Effector memory CD4-positive, alpha-beta T cell (primary cell): ENCODE results near the gene TP53.

Source experiments
- DNase-seq, 3 donors: peaks; one replicate each; pipeline ENCODE4 v3.0.0-alpha.2; 2020
- H3K27ac ChIP-seq: 2 replicates; pipeline ENCODE4 v1.7.0; 2013; ENCODE audit warnings: mild to moderate bottlenecking, low read length, moderate library complexity; ENCODE audit not compliant: insufficient read depth, poor library complexity, severe bottlenecking
- H3K27me3 ChIP-seq: replicated peaks from 2 replicates; pipeline ENCODE4 v1.7.0; 2013; ENCODE audit warnings: mild to moderate bottlenecking, low read length; ENCODE audit not compliant: insufficient read depth, control insufficient read depth, poor library complexity, severe bottlenecking
- H3K36me3 ChIP-seq: 2 replicates; pipeline ENCODE4 v1.7.0; 2013; ENCODE audit warnings: mild to moderate bottlenecking, low read length, moderate library complexity; ENCODE audit not compliant: control insufficient read depth, insufficient read depth
- H3K4me1 ChIP-seq: 2 replicates; pipeline ENCODE4 v1.7.0; 2013; ENCODE audit warnings: low read length, mild to moderate bottlenecking; ENCODE audit not compliant: control insufficient read depth, insufficient read depth, poor library complexity, severe bottlenecking
- H3K4me3 ChIP-seq: 2 replicates; pipeline ENCODE4 v1.7.0; 2013; ENCODE audit warnings: low read length, low read depth, mild to moderate bottlenecking; ENCODE audit not compliant: insufficient read depth, poor library complexity, severe bottlenecking
- H3K9me3 ChIP-seq: 2 replicates; pipeline ENCODE4 v1.7.0; 2013; ENCODE audit warnings: mild to moderate bottlenecking, low read length, moderate library complexity; ENCODE audit not compliant: control insufficient read depth

The TP53 gene

GRCh38 chr17:7706631-7707354 is 19.5 kb upstream of the TP53 start:
- Histone ChIP-seq H3K27ac (no peak overlapping the region), H3K4me1 (peaks cover 10% of the 10 kb centered on the region), H3K36me3 (peaks cover 7% of the 10 kb centered on the region), H3K4me3 (no peak overlapping the region), H3K27me3 (peaks cover 27% of the 10 kb centered on the region), H3K9me3 (no peaks in the 10 kb centered on the region)
- DNase-seq, result no peak

- peaks cover 10% of the 10 kb centered on the region for H3K4me1 ChIP-seq
- no peak overlapping the region for H3K27ac ChIP-seq
- peaks cover 27% of the 10 kb centered on the region for H3K27me3 ChIP-seq
- H3K9me3 ChIP-seq, result no peaks in the 10 kb centered on the region
- no peak for DNase-seq
- H3K4me3 ChIP-seq, result peak overlapping the region; percentile 32
- peaks cover 12% of the 10 kb centered on the region for H3K36me3 ChIP-seq
These were observed 18.3 kb upstream of the TP53 start for GRCh38 chr17:7705269-7706255.

DNA sequence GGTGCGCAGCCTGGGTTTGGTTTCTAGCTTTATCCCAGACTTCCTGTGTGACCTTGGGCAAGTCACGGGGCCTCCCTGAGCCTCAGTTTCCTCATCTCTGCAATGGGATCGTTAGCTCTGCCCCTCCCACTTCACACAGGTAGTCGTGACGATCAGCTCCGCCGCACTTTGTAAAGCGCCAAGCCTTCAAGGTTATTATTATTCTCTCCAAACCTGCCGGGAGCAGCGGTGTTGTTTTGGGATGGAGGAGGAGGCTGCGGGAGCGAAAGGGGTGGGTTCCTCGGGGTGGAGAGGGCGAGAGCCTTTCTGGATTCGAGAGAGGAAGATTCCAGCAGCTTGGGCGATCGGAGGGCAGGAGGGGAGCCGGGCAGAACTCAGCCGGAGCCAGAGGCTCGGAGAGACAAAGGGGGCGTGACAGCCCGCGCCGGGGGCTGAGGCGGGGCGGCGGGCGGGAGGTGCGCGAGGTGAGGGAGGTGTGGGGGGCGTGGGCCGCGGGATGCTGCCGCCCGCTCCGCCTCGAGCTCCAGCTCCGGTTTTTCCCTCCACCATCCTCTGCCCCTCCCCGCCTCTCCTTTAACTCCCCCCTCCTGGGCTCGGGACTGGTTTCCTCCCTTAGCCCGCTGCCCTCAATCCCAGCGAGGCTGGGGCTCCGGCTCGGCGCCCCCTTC is 17.4 kb upstream of the TP53 start, which contains the start of gene EFNB3:
Gene EFNB3, plus strand, starts transcription at position 602 of the 668 bp plus-strand sequence. CDS start 397 bp downstream, outside the sequence.
- H3K27ac ChIP-seq, result no peak within 1 kb of the TSS
- no peak for DNase-seq
- peak within 1 kb of the TSS; percentile 32 for H3K4me3 ChIP-seq
- peaks cover 10% of the 10 kb centered on the region for H3K4me1 ChIP-seq
- no peaks in the 10 kb centered on the region for H3K9me3 ChIP-seq
- peaks cover 12% of the 10 kb centered on the region for H3K36me3 ChIP-seq
- H3K27me3 ChIP-seq, result peaks cover 27% of the 10 kb centered on the region

DNA sequence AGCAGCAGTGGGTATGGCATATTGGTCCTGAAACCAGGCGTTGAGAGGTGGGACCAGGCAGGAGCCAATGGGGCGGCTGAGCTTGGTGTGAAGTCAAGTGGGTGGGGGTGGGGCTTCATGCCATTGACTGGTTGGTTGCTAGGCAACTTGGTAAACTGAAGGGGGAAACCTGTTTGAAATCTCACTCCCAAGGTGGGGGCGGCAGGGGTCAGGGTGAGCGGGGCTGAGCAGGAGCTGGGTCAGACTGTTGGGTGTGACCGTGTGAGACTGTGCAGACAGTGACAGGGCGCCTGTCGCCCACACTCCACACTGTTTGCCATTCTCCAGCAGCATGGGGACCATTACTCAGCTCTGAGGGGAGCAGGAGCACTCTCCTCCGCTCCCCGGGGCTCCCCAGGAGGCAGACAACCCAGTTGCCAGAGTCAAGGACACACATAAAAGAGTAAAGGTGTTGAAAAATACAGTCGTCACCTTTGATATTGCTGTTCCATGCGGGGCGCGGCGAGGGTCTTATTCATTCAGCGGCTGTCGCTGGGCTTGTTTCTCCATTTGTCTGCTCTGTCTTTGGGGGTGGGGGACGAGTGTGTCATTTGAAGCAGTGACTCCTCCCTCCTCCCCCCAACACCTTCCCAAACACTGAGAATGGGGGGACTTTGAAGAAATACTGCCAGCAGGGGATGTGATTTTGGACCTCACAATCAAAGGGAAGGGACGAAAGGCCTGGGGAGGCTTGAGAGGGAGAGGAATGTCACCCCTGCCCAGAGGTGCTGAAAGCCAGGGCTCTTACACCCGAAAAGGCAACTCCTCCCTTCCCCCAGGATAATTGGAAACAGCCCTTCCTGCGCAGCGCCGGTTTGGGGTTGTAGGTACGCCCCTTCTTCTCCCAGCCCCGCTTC is 16.5 kb upstream of the TP53 start:
- DNase-seq, result no peak
- Histone ChIP-seq H3K27ac (no peak overlapping the region), H3K4me3 (no peak overlapping the region), H3K27me3 (peaks cover 27% of the 10 kb centered on the region), H3K9me3 (no peaks in the 10 kb centered on the region), H3K36me3 (peaks cover 12% of the 10 kb centered on the region), H3K4me1 (peaks cover 10% of the 10 kb centered on the region)

GRCh38 chr17:7702776-7703175 is 15.5 kb upstream of the TP53 start:
- no peak for DNase-seq
- Histone ChIP-seq H3K36me3 (peaks cover 12% of the 10 kb centered on the region), H3K9me3 (no peaks in the 10 kb centered on the region), H3K27ac (no peak overlapping the region), H3K4me3 (no peak overlapping the region), H3K27me3 (peaks cover 27% of the 10 kb centered on the region), H3K4me1 (peaks cover 10% of the 10 kb centered on the region)

- Histone ChIP-seq H3K9me3 (no peaks in the 10 kb centered on the region), H3K4me3 (no peak overlapping the region), H3K4me1 (peaks cover 10% of the 10 kb centered on the region), H3K36me3 (peaks cover 12% of the 10 kb centered on the region), H3K27me3 (peaks cover 23% of the 10 kb centered on the region), H3K27ac (no peak overlapping the region)
- no peak for DNase-seq
These were observed 14.4 kb upstream of the TP53 start for GRCh38 chr17:7701681-7702080.

- Histone ChIP-seq H3K27ac (no peak overlapping the region), H3K4me3 (no peak overlapping the region), H3K9me3 (no peaks in the 10 kb centered on the region), H3K4me1 (peaks cover 9% of the 10 kb centered on the region), H3K27me3 (peaks cover 12% of the 10 kb centered on the region), H3K36me3 (peaks cover 15% of the 10 kb centered on the region)
- no peak for DNase-seq
These were observed 13.2 kb upstream of the TP53 start for GRCh38 chr17:7700510-7700909.

DNA sequence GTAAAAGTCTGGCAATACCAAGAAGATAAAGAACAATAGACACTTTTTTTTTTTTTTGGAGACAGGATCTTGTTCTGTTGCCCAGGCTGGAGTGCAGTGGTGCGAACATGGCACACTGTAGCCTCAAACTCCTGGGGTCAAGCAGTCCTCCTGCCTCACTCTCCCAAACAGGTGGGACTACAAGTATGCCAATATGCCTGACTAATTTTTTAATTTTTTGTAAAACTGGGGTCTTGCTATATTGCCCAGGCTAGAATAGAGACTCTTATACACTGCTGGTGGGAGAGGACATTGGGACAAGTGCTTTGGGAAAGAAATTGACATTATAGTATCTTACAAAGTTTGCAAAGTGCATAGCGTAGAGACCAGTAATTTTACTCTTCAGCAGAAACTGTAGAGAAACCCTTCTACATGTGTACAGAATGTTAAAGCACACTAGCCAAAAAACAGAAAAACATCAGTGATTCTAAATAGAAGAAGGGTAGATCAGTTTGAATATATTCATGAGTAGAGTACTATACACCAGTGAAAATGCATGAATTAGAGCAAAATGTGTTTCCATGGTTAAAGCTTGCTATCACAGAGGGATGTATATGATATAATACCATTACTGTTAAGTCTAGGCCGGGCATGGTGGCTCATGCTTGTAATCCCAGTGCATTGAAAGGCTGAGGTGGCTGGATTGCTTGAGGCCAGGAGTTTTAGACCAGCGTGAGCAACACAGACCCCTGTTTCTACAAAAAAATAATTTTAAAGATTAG is 10.7 kb upstream of the TP53 start:
- Histone ChIP-seq H3K27ac (no peak overlapping the region), H3K4me3 (no peak overlapping the region), H3K27me3 (no peaks in the 10 kb centered on the region), H3K9me3 (no peaks in the 10 kb centered on the region), H3K36me3 (peaks cover 19% of the 10 kb centered on the region), H3K4me1 (no peaks in the 10 kb centered on the region)
- no peak for DNase-seq
